Colonic mucosa (tissue), 4 donors: Measurements from ENCODE around the gene PHACTR3. TPM values are rescaled to one million over a fixed set of nuclear protein-coding genes. Genes with fewer than 3 reads are reported as not detected.

Source experiments
- DNase-seq: peaks from one replicate; pipeline ENCODE4 v3.0.0-alpha.2; 2020
- H3K27ac ChIP-seq: fragments of 200-600 bp; one replicate; pipeline ENCODE4 v1.8.0; 2021
- H3K27me3 ChIP-seq: fragments of 200-600 bp; one replicate; pipeline ENCODE4 v1.8.0; 2021
- H3K36me3 ChIP-seq: fragments of 200-600 bp; one replicate; pipeline ENCODE4 v1.8.0; 2021
- H3K4me1 ChIP-seq: fragments of 200-600 bp; one replicate; pipeline ENCODE4 v1.8.0; 2021; ENCODE audit warnings: mild to moderate bottlenecking
- H3K4me3 ChIP-seq: fragments of 200-600 bp; one replicate; pipeline ENCODE4 v1.8.0; 2021
- H3K9ac ChIP-seq, 2 donors: one replicate each; pipeline ENCODE4 v1.7.0; 2013; ENCODE audit warnings: control low read depth in 2 of 2, low read depth in 2 of 2, low read length in 2 of 2
- H3K9me3 ChIP-seq: fragments of 200-600 bp; one replicate; pipeline ENCODE4 v1.8.0; 2021
- CTCF ChIP-seq: fragments of 200-600 bp; IDR thresholded peaks from one replicate; pipeline ENCODE4 v1.8.0; 2022; ENCODE audit warnings: antibody characterized with exemption, mild to moderate bottlenecking
- intact Hi-C: fragments of 100-400 bp; cut with DNase I; formaldehyde crosslinking; loops from one replicate; pipeline ENCODE4 v1.14.1; 2022
- total RNA-seq, 2 donors: library from RNA; stranded (reverse); fragmentation: NEBNext Ultra II Directional in 1 of 2; extraction: Animal tissue kit (Norgen Biotek cat#: 25700) in 1 of 2; gene quantifications; one replicate each; pipeline ENCODE4 v1.2.1, GENCODE V29; 2021
- donor health status: healthy.
- donor health status: DM: no; HTN: no; CAD: no.
- donor health status: DM: no; HTN: no; CAD: no.

The PHACTR3 gene
- total RNA-seq, 2 donors from 2014 or later, result 0.44 to 0.53 TPM

DNA sequence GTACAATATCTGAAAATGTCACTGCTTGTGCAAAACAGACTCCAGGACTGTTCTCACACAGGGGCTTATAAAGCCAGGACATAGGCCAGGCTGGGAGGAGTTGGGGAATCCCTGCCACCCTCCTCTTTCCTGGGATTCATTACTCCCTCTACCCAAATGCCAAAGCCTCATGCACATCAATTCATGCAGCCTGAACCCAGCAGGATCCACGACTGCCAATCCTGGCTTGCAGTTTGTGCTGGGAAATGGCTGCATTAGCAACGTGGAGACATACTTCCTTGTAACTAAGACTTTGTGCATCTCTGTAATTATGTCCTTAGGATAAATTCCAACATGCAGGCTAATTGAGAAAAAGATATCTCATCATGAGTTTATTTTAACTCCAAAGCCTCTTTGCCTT lies 185.3 kb downstream of the PHACTR3 start:
- Histone ChIP-seq H3K4me3 (no peak overlapping the region), H3K27me3 (no peaks in the 10 kb centered on the region), H3K4me1 (no peaks in the 10 kb centered on the region), H3K36me3 (no peaks in the 10 kb centered on the region), H3K9ac (no peak overlapping the region), H3K9me3 (no peaks in the 10 kb centered on the region), H3K27ac (no peak overlapping the region)
- TF ChIP-seq CTCF, result no peak
- no peak for DNase-seq
- intact Hi-C loops, result no loop called here

- H3K36me3 ChIP-seq, result no peaks in the 10 kb centered on the region
- H3K9me3 ChIP-seq, result no peaks in the 10 kb centered on the region
- no peak for DNase-seq
- no peak for TF ChIP-seq CTCF
- H3K27ac ChIP-seq, result no peak overlapping the region
- no peaks in the 10 kb centered on the region for H3K27me3 ChIP-seq
- intact Hi-C loops, result no loop called here
- no peak overlapping the region for H3K4me3 ChIP-seq
- no peak overlapping the region for H3K9ac ChIP-seq
- no peaks in the 10 kb centered on the region for H3K4me1 ChIP-seq
Observed at GRCh38 chr20:59790346-59790745, 186.0 kb downstream of the PHACTR3 start.

DNA sequence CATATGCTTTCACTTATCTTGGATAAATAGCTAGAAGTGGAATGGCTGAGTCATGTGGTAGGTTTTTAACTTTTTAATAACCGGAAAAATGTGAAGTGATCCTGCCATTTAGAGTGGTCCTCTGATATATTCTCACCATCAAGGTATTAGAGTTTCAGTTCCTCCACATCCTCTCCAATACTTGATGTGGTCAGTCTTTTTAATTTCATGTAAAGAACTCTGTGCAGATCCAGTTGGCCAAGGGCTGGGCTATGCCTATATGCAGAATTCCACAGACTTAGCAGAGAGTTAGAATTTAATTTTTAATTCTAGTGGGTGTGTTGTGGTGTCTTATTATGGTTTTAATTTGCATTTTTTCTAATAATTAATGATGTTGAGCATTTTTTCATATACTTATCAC lies 188.0 kb downstream of the PHACTR3 start:
- Histone ChIP-seq H3K9me3 (no peaks in the 10 kb centered on the region), H3K27ac (no peak overlapping the region), H3K4me3 (no peak overlapping the region), H3K36me3 (no peaks in the 10 kb centered on the region), H3K4me1 (no peaks in the 10 kb centered on the region), H3K9ac (no peak overlapping the region), H3K27me3 (no peaks in the 10 kb centered on the region)
- intact Hi-C loops, result no loop called here
- no peak for DNase-seq
- no peak for TF ChIP-seq CTCF

GRCh38 chr20:59794555-59794954 lies 190.2 kb downstream of the PHACTR3 start:
- no peaks in the 10 kb centered on the region for H3K4me1 ChIP-seq
- no peaks in the 10 kb centered on the region for H3K27me3 ChIP-seq
- DNase-seq, result no peak
- H3K27ac ChIP-seq, result no peak overlapping the region
- intact Hi-C loops, result no loop called here
- no peak overlapping the region for H3K4me3 ChIP-seq
- no peaks in the 10 kb centered on the region for H3K9me3 ChIP-seq
- H3K9ac ChIP-seq, result no peak overlapping the region
- H3K36me3 ChIP-seq, result no peaks in the 10 kb centered on the region
- no peak for TF ChIP-seq CTCF

DNA sequence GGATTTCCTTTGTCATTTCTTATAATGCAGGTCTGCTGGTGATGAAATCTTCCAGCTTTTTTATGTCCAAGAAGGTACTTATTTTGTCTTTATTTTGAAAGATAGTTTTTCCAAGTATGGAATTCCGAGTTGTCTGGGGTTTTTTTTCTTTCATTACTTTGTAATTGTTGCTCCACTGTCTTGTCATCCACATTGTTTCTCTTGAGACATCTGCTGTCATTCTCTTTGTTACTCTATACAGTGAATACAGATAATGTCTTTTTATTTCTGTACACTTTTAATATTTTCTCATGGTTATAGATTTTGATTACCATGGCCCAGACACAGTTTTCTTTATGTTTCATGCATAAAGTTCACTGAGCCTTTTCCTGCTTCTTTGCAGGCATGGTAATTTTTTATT lies 196.0 kb downstream of the PHACTR3 start:
- Histone ChIP-seq H3K4me3 (no peak overlapping the region), H3K27me3 (no peaks in the 10 kb centered on the region), H3K9me3 (no peaks in the 10 kb centered on the region), H3K4me1 (no peaks in the 10 kb centered on the region), H3K27ac (no peak overlapping the region), H3K9ac (no peak overlapping the region), H3K36me3 (no peaks in the 10 kb centered on the region)
- TF ChIP-seq CTCF, result no peak
- intact Hi-C loops, result no loop called here
- DNase-seq, result no peak

GRCh38 chr20:59802018-59802417 lies 197.7 kb downstream of the PHACTR3 start:
- Histone ChIP-seq H3K4me3 (no peak overlapping the region), H3K27me3 (no peaks in the 10 kb centered on the region), H3K9ac (no peak overlapping the region), H3K27ac (no peak overlapping the region), H3K4me1 (no peaks in the 10 kb centered on the region), H3K36me3 (no peaks in the 10 kb centered on the region), H3K9me3 (no peaks in the 10 kb centered on the region)
- DNase-seq, result peak; percentile 2
- TF ChIP-seq CTCF, result no peak
- intact Hi-C loops, result no loop called here
